Measurements from ENCODE around the gene NAALADL2. TPM values are rescaled to one million over a fixed set of nuclear protein-coding genes. Genes with fewer than 3 reads are reported as not detected.

NAALADL2 gene
- total and polyA plus RNA-seq, 2 donors (not counting 3 experiments of a cell fraction or from before 2014, with no cell fraction given): 1.1 to 4.0 TPM

- CTCF ChIA-PET: no interaction called here
- H3K4me3 ChIP-seq (replicated peaks in 1 of 3; ENCODE audit: insufficient read depth in 1 of 3, low read depth in 1 of 3, low read length in 3 of 3): no peak overlapping the region
- H3K4me2 ChIP-seq (ENCODE audit: insufficient read depth, low read length): no peak overlapping the region
- H3K4me1 ChIP-seq (ENCODE audit: control insufficient read depth, extremely low read depth, insufficient read depth, low read length): no peaks in the 10 kb centered on the region
- no peak overlapping the region for H3K9ac ChIP-seq (replicated peaks; ENCODE audit: extremely low read depth, insufficient read depth, low read length)
- H3K27ac ChIP-seq (ENCODE audit: insufficient read depth, low read depth, low read length): no peak overlapping the region
- H3K79me2 ChIP-seq (ENCODE audit: control insufficient read depth, insufficient read depth, low read length): no peaks in the 10 kb centered on the region
- no peaks in the 10 kb centered on the region for H3K9me1 ChIP-seq (replicated peaks; ENCODE audit: control insufficient read depth, extremely low read depth, insufficient read depth, low read length)
- POLR2A ChIA-PET: no interaction called here
- FAIRE-seq (peak; percentile 12), DNase-seq (ENCODE audit: low read depth, low spot score) (no peak)
- no peaks in the 10 kb centered on the region for H4K20me1 ChIP-seq (replicated peaks; ENCODE audit: control insufficient read depth, extremely low read depth, insufficient read depth, low read length)
- dilution Hi-C loops (cut with MboI; ENCODE audit: extremely low pct_ligation_motif_present, low sequenced_read_pairs) (no loop called here), intact Hi-C loops (cut with micrococcal nuclease) (no loop called here)
- no peaks in the 10 kb centered on the region for H3K9me3 ChIP-seq (replicated peaks; ENCODE audit: control insufficient read depth, insufficient read depth, low read length)
- no peaks in the 10 kb centered on the region for H3K36me3 ChIP-seq (ENCODE audit: control insufficient read depth in 2 of 2, extremely low read depth in 1 of 2, insufficient read depth in 2 of 2, low read length in 2 of 2)
- H2AFZ ChIP-seq (ENCODE audit: low read depth, low read length): no peak overlapping the region
- TF ChIP-seq GATA2 (IDR thresholded peaks at IDR 0.05; ENCODE audit: insufficient read depth, insufficient read length, low read depth, low read length): no peak
- TF ChIP-seq MYC (IDR thresholded peaks at IDR 0.05; ENCODE audit: low read depth, low read length): no peak
- TF ChIP-seq CTCF (IDR thresholded peaks at IDR 0.05; ENCODE audit: extremely low read depth in 1 of 2, insufficient read depth in 1 of 2, low read depth in 1 of 2, low read length in 2 of 2): no peak
- no peak for TF ChIP-seq JUN (IDR thresholded peaks at IDR 0.05; ENCODE audit: borderline replicate concordance, insufficient read depth, insufficient read length, low read depth)
- TF ChIP-seq FOS (IDR thresholded peaks at IDR 0.05; ENCODE audit: borderline replicate concordance, insufficient read depth, low read length): no peak
- TF ChIP-seq POLR2AphosphoS5 (IDR thresholded peaks at IDR 0.05; ENCODE audit: insufficient read depth, low read depth, low read length): no peak
- no peak for TF ChIP-seq POLR2A (IDR thresholded peaks at IDR 0.05; ENCODE audit: low read depth, low read length)
- no peak for TF ChIP-seq MAX (IDR thresholded peaks at IDR 0.05; ENCODE audit: insufficient read depth, insufficient read length)
- TF ChIP-seq EZH2 (IDR thresholded peaks at IDR 0.05; ENCODE audit: borderline replicate concordance, low read depth, low read length, severe bottlenecking): no peak
- no peaks in the 10 kb centered on the region for H3K27me3 ChIP-seq (ENCODE audit: control insufficient read depth in 2 of 2, insufficient read depth in 2 of 2, low read length in 2 of 2)
- BruUV-seq (replicated peaks): no TSS peak
Observed at GRCh38 chr3:175238801-175239200, 379.7 kb downstream of the NAALADL2 start.

Measured in endothelial cell of umbilical vein (primary cell).